Keratinocyte (primary cell): ENCODE measurements around the gene ACSM2B. TPM values are rescaled to one million over a fixed set of nuclear protein-coding genes. Genes with fewer than 3 reads are reported as not detected.
"Not testable (repeated sequence)": the region's sequence is repeated elsewhere in the genome, so short reads cannot be mapped to it uniquely, and the experiment has no call there.

Source experiments
- DNase-seq: peaks from one replicate; pipeline ENCODE4 v3.0.0-alpha.2; 2011; ENCODE audit warnings: low read depth, missing footprints, low spot score
- FAIRE-seq: peaks from 2 replicates; lab custom pipeline; 2011; peaks lifted over from hg19 to GRCh38; lab: Jason Lieb, UNC
- H2AFZ ChIP-seq: 2 replicates; pipeline ENCODE4 v1.6.0; 2012; ENCODE audit warnings: low read length, control low read depth, inconsistent platforms; ENCODE audit not compliant: control insufficient read depth
- H3K27ac ChIP-seq: 2 replicates; pipeline ENCODE4 v1.5.1; 2011; ENCODE audit warnings: low read length; ENCODE audit not compliant: control insufficient read depth, insufficient read depth
- H3K27me3 ChIP-seq: 3 replicates; pipeline ENCODE4 v1.6.0; 2011; ENCODE audit warnings: low read length; ENCODE audit not compliant: control insufficient read depth, insufficient read depth; ENCODE audit errors: extremely low read depth
- H3K36me3 ChIP-seq, 2 experiments: 2 replicates in 1 of 2; 3 replicates in 1 of 2; pipeline ENCODE4 v1.5.1; 2011; ENCODE audit warnings: low read length in 2 of 2, mild to moderate bottlenecking in 1 of 2; ENCODE audit not compliant: control insufficient read depth in 2 of 2, insufficient read depth in 2 of 2; ENCODE audit errors: extremely low read depth in 1 of 2
- H3K4me1 ChIP-seq: 3 replicates; pipeline ENCODE4 v1.5.1; 2011; ENCODE audit warnings: low read length; ENCODE audit not compliant: control insufficient read depth, insufficient read depth; ENCODE audit errors: extremely low read depth
- H3K4me2 ChIP-seq: 3 replicates; pipeline ENCODE4 v1.6.0; 2011; ENCODE audit warnings: low read depth, low read length; ENCODE audit not compliant: control insufficient read depth, insufficient read depth; ENCODE audit errors: extremely low read depth
- H3K4me3 ChIP-seq, 3 experiments: fragments of 200-600 bp in 1 of 3; sonication (generic) in 1 of 3; 2 replicates in 2 of 3; 3 replicates in 1 of 3; pipeline ENCODE4 v1.5.1; 2011 to 2016; ENCODE audit warnings: low read length in 3 of 3, mild to moderate bottlenecking in 3 of 3, control low read depth in 2 of 3, inconsistent platforms in 1 of 3, low read depth in 1 of 3, mixed read lengths in 1 of 3, mixed run types in 1 of 3, moderate library complexity in 1 of 3; ENCODE audit not compliant: control insufficient read depth in 2 of 3, insufficient read depth in 2 of 3; ENCODE audit errors: extremely low read depth in 1 of 3
- H3K79me2 ChIP-seq: 2 replicates; pipeline ENCODE4 v1.6.0; 2012; ENCODE audit warnings: low read length; ENCODE audit not compliant: control insufficient read depth, insufficient read depth
- H3K9ac ChIP-seq: 3 replicates; pipeline ENCODE4 v1.6.0; 2011; ENCODE audit warnings: low read length; ENCODE audit not compliant: control insufficient read depth, insufficient read depth; ENCODE audit errors: extremely low read depth
- H3K9me1 ChIP-seq: 3 replicates; pipeline ENCODE4 v1.6.0; 2011; ENCODE audit warnings: low read length; ENCODE audit not compliant: control insufficient read depth, insufficient read depth; ENCODE audit errors: extremely low read depth
- H3K9me3 ChIP-seq: 2 replicates; pipeline ENCODE4 v1.5.1; 2012; ENCODE audit warnings: low read depth, low read length; ENCODE audit not compliant: control insufficient read depth
- H4K20me1 ChIP-seq: 3 replicates; pipeline ENCODE4 v1.6.0; 2011; ENCODE audit warnings: low read length; ENCODE audit not compliant: control insufficient read depth, insufficient read depth; ENCODE audit errors: extremely low read depth
- dilution Hi-C: fragments of 300-500 bp; cut with MboI; formaldehyde crosslinking; loops from one replicate; pipeline ENCODE4 v1.7.0; 2020; ENCODE audit warnings: low sequenced_read_pairs; ENCODE audit not compliant: extremely low pct_ligation_motif_present
- polyA plus RNA-seq, 5 experiments: library from polyadenylated mRNA; depleted of rRNA in 3 of 5; stranded (reverse) in 3 of 5; stranded (forward) in 1 of 5; unstranded in 1 of 5; fragments of >200 nt; gene quantifications; 1 replicate in 1 of 5; 2 replicates in 3 of 5; 3 replicates in 1 of 5; pipeline versions ENCODE4 v1.2.1 to v1.2.3, GENCODE V29; 2011 to 2012; ENCODE audit warnings: missing spikeins in 2 of 5, low read depth in 1 of 5, low replicate concordance in 1 of 5
- small RNA-seq, 3 experiments: library from RNA; depleted of rRNA; stranded (forward); fragments of <200 nt; gene quantifications; one replicate each; pipeline ENCODE3, GENCODE V24; 2012; ENCODE audit warnings: low read depth in 3 of 3, low replicate concordance in 1 of 3; ENCODE audit not compliant: insufficient read length in 3 of 3
- TF ChIP-seq, protein P1 (sequence below), 3 experiments: IDR thresholded peaks in 1 of 3; conservative IDR thresholded peaks in 1 of 3; optimal IDR thresholded peaks in 1 of 3; 2 replicates in 2 of 3; 3 replicates in 1 of 3; pipeline versions ENCODE3 to v1.5.1; 2011; ENCODE audit warnings: low read length in 3 of 3, mild to moderate bottlenecking in 3 of 3, moderate library complexity in 2 of 3, control low read depth in 1 of 3, inconsistent platforms in 1 of 3; ENCODE audit not compliant: insufficient read depth in 2 of 3; ENCODE audit errors: extremely low read depth in 1 of 3

The ACSM2B gene
- polyA plus RNA-seq, 1 donor (not counting 4 experiments of a cell fraction or from before 2014, with no cell fraction given) = not detected

DNA sequence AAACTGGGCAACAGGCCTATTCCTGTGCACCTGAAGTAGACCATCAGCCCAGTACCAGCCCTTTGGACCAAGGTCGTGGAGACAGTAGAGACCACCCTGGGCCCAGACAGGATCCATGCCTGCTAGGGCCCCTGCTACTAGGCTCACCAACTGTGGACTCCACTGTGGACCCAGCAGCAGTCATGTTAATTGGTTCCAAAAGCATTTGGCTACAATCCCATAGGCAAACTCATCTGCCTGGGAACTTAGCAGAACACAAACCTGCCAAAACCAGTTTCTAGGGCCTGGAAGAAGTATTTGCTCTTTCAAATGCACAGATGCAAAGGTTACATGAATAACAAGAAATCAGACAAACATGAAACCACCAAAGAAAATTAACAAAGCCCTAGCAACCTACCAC, 71.7 kb downstream of the ACSM2B start:
- no peaks in the 10 kb centered on the region for H3K79me2 ChIP-seq
- no peak overlapping the region for H2AFZ ChIP-seq
- H3K4me3 ChIP-seq = no peak overlapping the region
- no peak overlapping the region for H3K27ac ChIP-seq
- FAIRE-seq (no peak), DNase-seq (no peak)
- dilution Hi-C loops = no loop called here
- H3K9me3 ChIP-seq = no peaks in the 10 kb centered on the region
- no peaks in the 10 kb centered on the region for H3K9me1 ChIP-seq
- H3K9ac ChIP-seq = no peak overlapping the region
- TF ChIP-seq, protein P1, sequence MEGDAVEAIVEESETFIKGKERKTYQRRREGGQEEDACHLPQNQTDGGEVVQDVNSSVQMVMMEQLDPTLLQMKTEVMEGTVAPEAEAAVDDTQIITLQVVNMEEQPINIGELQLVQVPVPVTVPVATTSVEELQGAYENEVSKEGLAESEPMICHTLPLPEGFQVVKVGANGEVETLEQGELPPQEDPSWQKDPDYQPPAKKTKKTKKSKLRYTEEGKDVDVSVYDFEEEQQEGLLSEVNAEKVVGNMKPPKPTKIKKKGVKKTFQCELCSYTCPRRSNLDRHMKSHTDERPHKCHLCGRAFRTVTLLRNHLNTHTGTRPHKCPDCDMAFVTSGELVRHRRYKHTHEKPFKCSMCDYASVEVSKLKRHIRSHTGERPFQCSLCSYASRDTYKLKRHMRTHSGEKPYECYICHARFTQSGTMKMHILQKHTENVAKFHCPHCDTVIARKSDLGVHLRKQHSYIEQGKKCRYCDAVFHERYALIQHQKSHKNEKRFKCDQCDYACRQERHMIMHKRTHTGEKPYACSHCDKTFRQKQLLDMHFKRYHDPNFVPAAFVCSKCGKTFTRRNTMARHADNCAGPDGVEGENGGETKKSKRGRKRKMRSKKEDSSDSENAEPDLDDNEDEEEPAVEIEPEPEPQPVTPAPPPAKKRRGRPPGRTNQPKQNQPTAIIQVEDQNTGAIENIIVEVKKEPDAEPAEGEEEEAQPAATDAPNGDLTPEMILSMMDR (optimal IDR thresholded peaks at IDR 0.05 in 1 of 3, IDR thresholded peaks at IDR 0.05 in 1 of 3, conservative IDR thresholded peaks at IDR 0.05 in 1 of 3; ENCODE audit: extremely low read depth in 1 of 3, insufficient read depth in 2 of 3, low read length in 3 of 3) = no peak
- no peaks in the 10 kb centered on the region for H3K27me3 ChIP-seq
- no peaks in the 10 kb centered on the region for H3K36me3 ChIP-seq
- no peak overlapping the region for H3K4me2 ChIP-seq
- no peaks in the 10 kb centered on the region for H3K4me1 ChIP-seq
- H4K20me1 ChIP-seq = no peaks in the 10 kb centered on the region

DNA sequence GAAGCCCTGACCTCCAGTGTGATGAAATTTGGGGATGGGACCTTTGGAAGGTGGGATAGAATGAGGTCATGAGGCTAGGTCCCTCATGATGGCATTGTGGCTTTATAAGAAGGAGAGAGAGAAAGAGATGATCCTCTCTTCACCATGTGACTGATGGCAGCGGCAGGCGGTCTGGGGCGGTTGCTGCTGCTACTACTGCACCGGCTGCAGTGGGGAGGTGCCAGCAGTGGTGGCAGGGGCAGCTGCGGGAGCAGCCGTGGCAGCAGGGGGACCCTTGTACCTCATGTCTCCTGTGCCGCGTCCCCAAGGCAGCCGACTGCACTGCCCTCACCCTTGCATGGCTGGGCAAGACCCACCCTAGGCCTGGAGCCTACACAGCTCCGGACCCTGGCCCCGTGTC, 84.7 kb downstream of the ACSM2B start:
- H3K79me2 ChIP-seq, DNase-seq, H3K36me3 ChIP-seq, H4K20me1 ChIP-seq, dilution Hi-C loops, FAIRE-seq, H3K27ac ChIP-seq, H3K27me3 ChIP-seq, H3K4me1 ChIP-seq, H3K9me3 ChIP-seq, H2AFZ ChIP-seq, H3K4me2 ChIP-seq, H3K9me1 ChIP-seq, H3K9ac ChIP-seq, H3K4me3 ChIP-seq: not testable (repeated sequence)

DNA sequence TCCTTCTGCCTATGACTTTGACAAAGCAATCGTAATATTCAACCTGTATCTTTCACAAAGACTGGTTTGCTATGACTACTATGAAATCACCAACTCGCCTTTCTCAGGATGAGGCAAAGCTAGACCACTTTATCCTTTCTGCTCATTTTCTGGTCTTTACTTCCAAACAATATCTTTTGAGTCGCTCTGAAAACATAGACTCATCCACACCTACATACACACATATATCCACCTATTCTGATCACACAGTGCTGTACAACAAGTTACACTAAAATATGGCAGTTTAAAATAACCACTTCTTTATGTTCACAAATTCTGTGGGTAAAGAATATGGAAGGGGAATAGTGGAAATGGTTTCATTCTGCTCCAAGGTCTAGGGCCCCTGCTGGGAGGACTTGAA, 85.2 kb downstream of the ACSM2B start:
- H3K9me3 ChIP-seq, H2AFZ ChIP-seq, H3K4me1 ChIP-seq: not testable (repeated sequence)

More for the DNA sequence above, 85.2 kb downstream of the ACSM2B start:
- H3K36me3 ChIP-seq, DNase-seq, H3K27me3 ChIP-seq, H3K79me2 ChIP-seq, H3K4me2 ChIP-seq, H4K20me1 ChIP-seq, dilution Hi-C loops, H3K9me1 ChIP-seq, FAIRE-seq, H3K9ac ChIP-seq, H3K27ac ChIP-seq, H3K4me3 ChIP-seq: not testable (repeated sequence)

Small RNA genes within 50 kb of the gene (small RNA-seq; reads per million reads assigned to genes)
- 0 reads per million in 3 experiments for gene AC141273.3

Other genes starting within 250 kb of the ACSM2B start
- gene GP2, start 248.9 kb downstream of the ACSM2B start, polyA plus RNA-seq = not detected in 3 replicates
- gene UMOD, start 223.7 kb downstream of the ACSM2B start, polyA plus RNA-seq = not detected in 3 replicates
- not detected in 3 replicates for gene PDILT, start 171.6 kb downstream of the ACSM2B start, polyA plus RNA-seq
- not detected in 3 replicates for gene ACSM5, start 166.8 kb downstream of the ACSM2B start, polyA plus RNA-seq
- gene ACSM2A, start 124.8 kb downstream of the ACSM2B start, polyA plus RNA-seq = not detected in 3 replicates
- 0.54 to 1.4 TPM (median 0.63 TPM) in 3 replicates for gene ACSM1, start 121.3 kb upstream of the ACSM2B start, polyA plus RNA-seq
- 20.2 to 25.9 TPM (median 20.9 TPM) in 3 replicates for gene THUMPD1, start 165.5 kb upstream of the ACSM2B start, polyA plus RNA-seq
- gene ACSM3, start 187.6 kb upstream of the ACSM2B start, polyA plus RNA-seq = 0.38 to 0.40 TPM (median 0.39 TPM) in 3 replicates
- 15.2 to 35.3 TPM (median 19.5 TPM) in 3 replicates for gene ERI2, start 230.1 kb upstream of the ACSM2B start, polyA plus RNA-seq
- gene REXO5, start 230.2 kb upstream of the ACSM2B start, polyA plus RNA-seq = 1.3 to 2.6 TPM (median 1.8 TPM) in 3 replicates